ENCODE measurements around the gene PLEKHB2.
"Not testable (repeated sequence)": the region's sequence is repeated elsewhere in the genome, so short reads cannot be mapped to it uniquely, and the experiment has no call there.

Gene PLEKHB2

DNA sequence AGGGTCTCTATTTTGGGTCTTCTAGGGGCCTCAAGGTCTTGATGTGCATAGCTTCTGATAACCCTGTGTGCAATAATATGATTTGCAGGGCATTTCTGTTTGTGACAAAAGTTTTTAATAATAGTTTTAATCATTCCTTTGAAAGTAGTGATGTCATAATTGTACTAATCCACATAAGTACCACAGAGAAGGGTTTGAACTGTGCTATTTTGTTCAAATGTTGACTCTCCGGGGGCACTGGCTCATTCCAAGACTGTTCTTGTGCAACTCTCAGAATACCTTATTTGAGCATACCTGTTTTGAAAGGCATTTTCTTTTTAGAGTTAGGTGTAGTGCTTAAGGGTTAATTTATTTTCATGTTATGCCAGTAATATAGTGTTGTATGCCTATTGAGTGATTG, 41.6 kb downstream of the PLEKHB2 start:
- DNase-seq = no peak

DNA sequence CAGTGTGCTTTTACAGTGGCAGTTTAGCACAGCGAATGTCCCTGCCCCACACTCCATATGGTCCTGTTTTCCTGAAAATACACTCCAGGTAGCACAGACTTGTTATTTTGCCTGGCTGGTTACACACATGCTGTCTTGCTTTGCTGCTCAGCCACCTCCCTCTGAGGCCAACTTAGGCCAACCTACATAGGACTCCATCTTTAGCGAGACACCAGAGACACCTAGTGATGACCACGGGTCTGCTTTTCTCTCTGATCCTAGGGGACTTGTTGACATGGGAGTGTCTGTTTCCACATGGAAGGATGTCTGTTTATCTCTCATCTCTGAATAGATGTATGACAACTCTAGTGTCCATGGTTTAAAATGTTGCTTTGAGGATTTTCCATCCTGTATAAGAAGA, 43.3 kb downstream of the PLEKHB2 start:
- peak; percentile 7 for DNase-seq

DNA sequence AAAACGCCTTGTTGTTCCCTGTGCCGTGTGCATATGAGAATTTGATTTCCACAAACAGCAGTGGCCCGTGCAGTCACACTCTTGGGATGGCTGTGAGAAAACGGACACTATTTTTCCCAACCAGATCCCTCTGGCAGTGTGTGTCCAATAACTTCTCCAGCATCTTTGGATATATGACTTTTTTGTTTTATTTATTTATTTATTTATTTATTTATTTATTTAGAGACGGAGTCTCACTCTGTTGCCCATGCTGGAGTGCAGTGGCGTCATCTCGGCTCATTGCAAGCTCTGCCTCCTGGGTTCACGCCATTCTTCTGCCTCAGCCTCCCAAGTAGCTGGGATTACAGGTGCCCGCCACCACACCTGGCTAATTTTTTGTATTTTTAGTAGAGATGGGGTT, 45.0 kb downstream of the PLEKHB2 start:
- DNase-seq = not testable (repeated sequence)

DNA sequence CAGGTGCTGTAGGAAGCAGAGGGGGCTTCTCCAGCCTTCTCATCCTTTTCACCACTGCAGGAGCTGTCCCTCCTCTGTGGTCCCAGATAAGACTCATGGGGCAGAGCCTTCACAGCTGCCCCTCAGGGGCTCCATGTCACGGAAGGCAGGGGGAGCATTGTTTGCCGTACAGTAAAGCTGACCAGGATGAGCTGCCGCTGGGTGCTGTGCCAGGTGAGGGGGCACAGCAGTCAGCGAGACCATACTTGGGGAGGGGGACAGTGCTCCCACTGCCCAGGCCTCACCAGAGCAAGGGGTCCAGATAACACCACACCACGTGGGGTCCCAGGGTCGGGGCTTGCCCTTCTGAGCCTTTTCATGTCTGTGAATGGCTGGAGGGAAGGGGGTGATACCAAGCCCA, 46.3 kb downstream of the PLEKHB2 start:
- no peak for DNase-seq

DNA sequence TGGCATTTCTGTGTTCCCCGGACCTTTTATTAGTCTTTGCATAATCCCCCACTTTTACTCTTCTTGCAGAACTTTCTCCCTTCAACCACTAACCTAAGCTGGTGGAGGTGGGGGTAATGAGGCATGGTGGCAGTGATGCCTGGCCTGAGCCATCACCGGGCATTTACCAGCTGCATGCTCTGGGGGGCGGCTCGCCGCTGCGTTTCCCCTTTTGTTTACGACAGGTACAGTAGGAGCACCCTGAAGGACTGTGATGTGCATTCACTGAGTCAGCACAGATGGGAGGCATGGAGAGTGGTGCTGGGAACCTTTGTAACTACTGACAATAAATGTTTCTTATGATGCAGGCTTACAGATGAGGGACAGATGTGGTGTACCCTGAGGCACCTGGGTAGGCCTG, 46.9 kb downstream of the PLEKHB2 start:
- DNase-seq = no peak

DNA sequence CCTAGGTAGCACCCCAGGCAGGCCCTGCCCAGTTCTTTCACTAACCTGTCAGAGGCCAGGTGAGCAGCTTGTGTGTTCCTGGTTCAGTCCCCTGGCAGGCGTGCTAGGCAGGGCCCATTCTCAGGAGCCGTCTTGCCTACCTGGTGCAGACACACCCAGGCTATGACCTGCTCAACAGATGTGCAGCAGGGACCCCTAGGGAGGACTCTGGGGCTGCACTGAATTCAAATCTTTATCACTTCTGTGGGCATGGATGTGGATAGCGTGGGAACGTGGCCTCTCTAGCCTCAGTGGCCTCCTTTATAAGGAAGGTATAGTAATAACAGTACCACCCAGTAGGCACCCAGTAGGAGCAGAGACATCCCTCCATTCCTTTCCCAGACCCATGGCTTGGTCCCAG, 48.4 kb downstream of the PLEKHB2 start:
- peak; percentile 27 for DNase-seq

DNA sequence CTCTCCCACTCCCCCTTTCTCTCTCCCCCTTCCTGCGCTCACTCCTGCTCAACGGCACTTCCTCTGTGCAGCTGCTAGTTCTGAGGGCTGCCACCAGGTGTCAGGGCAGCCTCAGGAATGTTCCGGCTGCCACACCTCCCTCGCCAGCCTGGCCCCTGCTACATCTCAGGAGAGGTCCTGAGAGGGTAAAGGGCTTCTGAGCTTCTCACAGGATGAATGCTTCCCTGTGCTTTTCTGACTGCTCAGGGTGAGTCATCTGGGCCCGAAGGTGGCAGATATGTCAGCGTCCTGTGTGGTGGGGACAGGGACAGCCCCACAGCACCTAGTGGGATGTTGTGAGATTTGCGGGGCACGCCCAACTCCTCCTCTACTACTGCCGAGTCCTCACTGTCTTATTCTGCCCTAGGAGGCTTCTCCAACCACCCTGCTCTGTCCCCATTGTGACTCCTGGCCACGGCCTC, 49.0 kb downstream of the PLEKHB2 start:
- DNase-seq = peak; percentile 64

DNA sequence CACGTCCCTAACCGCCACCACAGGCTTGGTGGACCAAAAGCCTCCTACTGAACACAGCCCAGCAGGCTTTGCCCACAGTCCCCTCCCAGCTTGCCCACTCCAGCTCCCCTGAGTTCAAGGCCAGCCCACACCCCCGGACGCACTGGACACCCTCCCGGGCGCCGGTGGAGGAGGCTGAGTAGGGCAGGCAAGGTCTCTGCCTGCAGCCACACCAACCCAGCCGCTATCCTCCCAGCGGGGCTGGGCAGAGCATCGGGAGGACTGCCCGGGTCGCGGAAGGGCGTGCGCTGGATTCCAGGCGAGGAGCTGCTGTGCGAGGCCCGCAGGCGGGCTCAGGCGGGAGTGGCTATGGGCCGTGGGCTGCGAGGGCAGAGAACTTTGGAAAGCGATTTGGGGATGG, 49.5 kb downstream of the PLEKHB2 start:
- DNase-seq = no peak

DNA sequence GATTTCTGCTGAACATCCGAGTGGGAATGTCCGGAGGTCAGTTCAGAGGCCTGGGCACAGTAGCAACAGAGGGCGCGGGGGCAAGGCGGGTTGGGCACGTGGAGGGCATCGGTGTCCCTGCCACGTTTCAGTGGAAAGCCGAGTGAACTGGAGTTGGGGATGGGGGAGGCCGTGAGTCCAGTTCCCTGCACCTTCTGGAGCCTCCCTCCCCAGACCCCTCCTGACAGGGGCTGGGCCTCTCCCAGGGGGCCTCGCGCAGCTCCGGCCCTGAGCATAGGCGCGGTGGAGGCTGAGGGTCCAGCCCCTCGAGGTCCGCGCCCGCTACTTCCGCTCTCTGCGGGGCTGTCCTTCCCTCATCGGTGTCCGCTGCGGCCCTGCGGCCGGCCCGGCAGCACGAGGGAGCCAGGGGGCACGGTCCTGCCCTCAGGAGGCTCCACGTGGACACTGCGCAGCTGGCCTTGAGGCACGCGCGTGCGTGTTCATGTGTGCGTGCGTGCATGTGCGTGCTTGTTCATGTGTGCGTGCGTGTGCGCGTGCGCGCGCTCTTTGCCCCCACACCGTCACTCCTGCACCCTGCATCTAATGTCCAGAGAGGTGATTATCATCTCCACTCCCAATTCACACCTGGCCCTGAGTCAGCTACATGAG, 50.2 kb downstream of the PLEKHB2 start:
- no peak for DNase-seq

DNA sequence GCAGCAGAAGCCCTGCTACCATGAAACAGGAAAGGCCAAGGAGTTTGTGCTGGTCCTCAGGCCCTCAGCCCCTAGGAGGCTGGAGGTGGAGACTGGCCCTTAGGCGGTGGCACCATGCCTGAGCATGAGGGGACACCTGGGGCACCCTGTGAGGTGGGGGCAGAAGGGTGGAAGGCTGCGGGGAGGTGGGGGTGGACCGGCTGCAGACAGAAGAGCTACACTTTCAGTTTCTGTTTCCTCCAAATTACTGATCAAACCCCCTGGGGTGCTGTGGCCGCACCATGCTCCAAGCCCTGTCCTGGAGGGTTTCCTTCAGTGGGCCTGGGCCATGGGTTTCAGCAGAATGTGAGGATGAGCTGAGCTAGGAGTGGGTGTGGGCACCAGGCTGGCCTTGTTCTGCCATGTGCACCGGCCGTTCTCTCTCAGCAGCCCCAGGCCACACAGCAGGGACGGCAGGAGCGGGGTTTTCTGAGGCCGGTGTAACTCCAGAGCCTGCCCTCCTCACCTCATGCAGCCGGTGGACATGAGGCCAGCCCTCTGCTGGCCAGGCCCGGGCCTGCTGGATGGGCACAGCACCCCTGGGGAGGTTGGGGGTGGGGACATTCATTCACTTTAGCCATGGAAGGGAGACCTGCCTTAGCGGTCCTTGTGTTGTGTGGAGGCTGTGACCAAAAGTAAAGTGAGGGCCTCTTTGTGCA, 51.5 kb downstream of the PLEKHB2 start:
- no peak for DNase-seq

DNA sequence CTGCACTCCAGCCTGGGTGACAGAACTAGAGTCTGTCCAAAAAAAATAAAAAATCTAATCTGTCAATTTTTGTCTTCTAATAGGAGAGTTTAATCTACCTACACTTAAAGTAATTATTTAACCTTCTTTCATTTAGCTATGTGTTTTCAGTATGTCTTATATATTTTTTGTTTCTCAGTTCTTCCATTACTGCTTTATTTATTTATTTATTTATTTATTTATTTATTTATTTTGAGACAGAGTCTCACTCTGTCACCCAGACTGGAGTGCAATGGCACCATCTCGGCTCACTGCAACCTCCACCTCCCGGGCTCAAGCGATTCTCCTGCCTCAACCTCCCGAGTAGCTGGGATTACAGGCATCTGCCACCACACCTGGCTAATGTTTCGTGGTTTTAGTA, 60.4 kb downstream of the PLEKHB2 start:
- DNase-seq = not testable (repeated sequence)

DNA sequence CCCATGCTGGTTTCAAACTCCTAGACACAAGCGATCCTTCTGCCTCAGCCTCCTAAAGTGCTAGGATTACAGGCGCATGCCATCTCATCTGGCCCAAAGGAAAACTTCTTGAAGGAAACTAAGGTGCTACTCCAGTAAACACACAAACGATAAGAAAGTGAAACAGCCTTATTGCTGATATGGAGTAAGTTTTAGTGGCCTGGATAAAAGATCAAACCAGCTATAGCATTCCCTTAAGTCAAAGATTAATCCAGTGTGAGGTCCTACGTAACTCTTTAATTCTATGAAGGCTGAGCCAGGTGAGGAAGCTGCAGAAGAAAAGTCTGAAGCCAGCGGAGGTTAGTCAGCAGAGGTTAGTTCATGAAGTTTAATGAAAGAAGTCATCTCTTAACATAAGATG, 63.4 kb downstream of the PLEKHB2 start:
- DNase-seq = no peak

DNA sequence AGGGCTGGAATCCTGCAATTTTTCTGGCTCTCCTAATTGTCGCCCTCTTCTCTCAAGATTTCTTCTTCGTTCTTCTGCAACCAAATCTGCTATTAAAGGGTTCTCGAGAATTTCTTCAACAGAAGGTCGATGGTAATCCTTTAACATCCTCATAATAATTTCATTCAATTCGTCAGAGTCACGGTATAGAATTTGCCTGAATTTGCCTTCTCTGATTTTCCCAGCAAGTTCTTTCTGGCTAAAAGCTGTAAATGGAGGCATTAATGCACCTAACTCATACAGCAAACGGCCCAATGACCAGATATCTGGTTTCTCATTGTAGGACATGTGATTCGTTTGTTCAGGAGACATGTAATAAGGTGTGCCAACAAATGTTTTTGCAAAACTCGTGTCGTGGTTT, 72.9 kb downstream of the PLEKHB2 start:
- not testable (repeated sequence) for DNase-seq

DNA sequence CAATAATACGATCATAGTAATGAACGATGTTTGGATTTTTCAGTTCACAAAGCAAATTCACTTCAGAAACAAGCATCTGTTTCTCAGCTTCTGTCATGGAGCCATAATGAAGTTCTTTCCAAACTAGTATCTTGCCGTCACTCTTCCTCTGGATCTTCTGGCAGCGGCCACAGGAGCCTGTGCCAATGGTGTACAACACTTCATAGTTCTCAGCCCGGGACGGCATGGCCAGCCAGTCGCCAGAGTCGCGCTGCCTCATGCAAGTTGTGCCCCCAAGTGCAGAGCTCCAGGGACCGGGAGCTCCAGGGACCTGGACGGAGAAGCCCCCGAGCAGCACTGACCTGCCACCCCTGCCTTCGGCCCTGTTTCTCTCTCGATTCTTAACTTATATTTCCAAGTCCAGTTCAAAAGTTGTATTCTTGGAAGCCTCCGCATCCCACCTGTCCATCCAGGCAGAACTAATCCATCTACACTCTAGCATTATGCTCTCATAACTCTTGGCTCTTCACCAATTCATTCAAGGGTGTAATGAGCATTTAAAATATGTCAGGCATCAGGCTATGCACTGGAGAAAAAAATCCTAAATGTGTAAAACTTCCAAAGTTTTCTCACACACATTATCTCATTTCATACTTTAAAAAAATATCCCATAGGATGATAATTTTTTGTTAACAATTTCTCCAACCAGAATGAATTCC, 73.7 kb downstream of the PLEKHB2 start:
- not testable (repeated sequence) for DNase-seq

DNA sequence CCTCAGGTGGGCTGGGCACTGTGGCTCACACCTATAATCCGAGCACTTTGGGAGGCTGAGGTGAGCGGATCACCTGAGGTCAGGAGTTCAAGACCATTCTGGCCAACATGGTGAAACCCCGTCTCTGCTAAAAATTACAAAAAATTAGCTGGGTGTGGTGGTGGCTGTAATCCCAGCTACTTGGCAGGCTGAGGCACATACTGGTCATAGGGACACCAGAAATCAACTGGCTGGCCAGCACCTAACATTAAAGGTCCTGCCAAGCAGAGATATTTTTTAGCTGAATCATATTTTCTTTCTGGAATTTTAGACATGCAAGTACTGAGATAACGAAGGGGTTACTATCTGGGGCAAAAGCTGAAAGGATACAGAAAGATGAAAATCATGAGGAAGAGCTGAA, 76.3 kb downstream of the PLEKHB2 start:
- DNase-seq = not testable (repeated sequence)

DNA sequence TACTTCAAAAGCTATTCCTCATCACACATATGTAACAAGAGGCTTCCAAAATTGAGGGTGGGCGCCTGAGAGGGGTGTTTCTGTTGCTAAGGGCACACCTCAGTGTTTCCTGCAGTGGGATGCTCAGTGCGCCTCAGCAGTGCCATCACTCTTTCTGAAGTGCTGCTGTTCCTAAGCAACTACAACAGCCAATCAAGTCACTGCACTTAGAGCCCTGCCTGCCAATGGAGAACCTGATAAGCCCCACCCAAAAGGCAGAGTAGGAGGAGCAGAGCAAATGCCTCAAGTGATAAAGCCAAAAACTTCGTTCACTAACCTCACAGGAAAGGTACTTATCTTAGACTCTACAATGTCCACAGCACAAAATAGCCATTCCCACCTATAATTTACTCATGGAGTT, 88.3 kb downstream of the PLEKHB2 start:
- not testable (repeated sequence) for DNase-seq

DNA sequence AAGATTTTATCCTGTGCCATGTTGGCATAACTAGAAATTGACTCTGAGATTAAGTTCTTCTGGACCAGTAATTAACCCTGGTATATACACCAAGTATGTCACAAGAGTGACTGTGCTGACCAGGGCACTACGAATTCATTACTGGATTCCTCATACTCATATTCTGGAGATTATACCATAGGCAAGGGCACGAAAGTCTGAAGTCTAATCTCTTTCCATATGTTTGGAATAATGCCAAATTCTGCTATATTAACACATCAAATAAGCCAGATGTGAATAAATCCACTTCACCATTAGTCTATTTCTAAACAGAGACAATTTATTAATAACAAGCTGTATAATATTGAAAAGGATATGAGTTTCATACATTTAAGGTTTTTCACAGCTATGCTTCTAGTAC, 91.0 kb downstream of the PLEKHB2 start:
- DNase-seq = peak; percentile 0
